Omental fat pad (tissue), 4 donors: ENCODE data around the gene HS1BP3. TPM values are rescaled to one million over a fixed set of nuclear protein-coding genes. Genes with fewer than 3 reads are reported as not detected.

Source experiments
- ATAC-seq: fragments of 150-250 bp; one replicate; pipeline ENCODE4 v1.9.1; 2016; ENCODE audit warnings: mild to moderate bottlenecking, moderate library complexity; ENCODE audit not compliant: low FRiP score
- DNase-seq: peaks from one replicate; pipeline ENCODE4 v3.0.0-alpha.2; 2019; ENCODE audit warnings: low spot score
- total RNA-seq, 4 donors: library from RNA; depleted of rRNA; stranded (reverse); fragments of >200 nt; gene quantifications; one replicate each; pipeline ENCODE4 v1.1.0, GENCODE V29; 2016
- TF ChIP-seq, protein P1 (sequence below), 3 donors: fragments of 450-650 bp; IDR thresholded peaks; one replicate each; pipeline ENCODE4 v1.5.1; 2016 to 2017; ENCODE audit warnings: antibody characterized with exemption in 3 of 3, mild to moderate bottlenecking in 3 of 3, moderate library complexity in 2 of 3

HS1BP3 gene
- total RNA-seq, 4 donors from 2014 or later, result 17.7 to 30.3 (median 22.8) TPM

DNA sequence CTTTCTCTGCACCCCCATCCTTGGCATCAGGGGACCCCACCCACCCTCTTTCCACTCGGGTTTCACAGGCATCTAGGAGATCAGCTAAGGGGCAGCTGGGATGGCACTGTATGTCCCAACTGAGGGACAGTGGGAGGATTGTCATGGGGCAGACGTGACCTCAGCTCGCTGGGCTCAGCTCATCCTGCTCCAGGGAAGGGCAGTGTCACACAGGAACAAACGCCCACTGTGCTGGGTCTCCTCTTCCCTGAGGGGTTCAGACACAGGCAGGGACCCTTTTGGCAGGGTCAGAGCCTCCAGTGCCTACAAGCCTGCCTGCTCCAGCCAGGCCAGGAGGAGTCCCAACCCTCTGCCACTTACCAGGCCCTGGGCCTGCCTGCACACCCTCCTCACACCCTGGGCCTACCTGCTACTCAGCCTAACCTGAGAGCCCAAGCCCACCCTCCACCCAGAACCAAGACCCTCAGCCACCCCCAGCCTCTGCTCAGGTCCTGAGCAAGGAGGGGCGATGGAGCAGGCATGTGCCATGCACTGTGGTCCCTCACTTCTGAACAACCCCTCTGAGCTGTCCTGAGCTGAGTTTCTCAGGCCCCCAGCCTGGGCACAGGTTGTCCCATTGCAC lies 68.2 kb downstream of the HS1BP3 start:
- TF ChIP-seq, protein P1, sequence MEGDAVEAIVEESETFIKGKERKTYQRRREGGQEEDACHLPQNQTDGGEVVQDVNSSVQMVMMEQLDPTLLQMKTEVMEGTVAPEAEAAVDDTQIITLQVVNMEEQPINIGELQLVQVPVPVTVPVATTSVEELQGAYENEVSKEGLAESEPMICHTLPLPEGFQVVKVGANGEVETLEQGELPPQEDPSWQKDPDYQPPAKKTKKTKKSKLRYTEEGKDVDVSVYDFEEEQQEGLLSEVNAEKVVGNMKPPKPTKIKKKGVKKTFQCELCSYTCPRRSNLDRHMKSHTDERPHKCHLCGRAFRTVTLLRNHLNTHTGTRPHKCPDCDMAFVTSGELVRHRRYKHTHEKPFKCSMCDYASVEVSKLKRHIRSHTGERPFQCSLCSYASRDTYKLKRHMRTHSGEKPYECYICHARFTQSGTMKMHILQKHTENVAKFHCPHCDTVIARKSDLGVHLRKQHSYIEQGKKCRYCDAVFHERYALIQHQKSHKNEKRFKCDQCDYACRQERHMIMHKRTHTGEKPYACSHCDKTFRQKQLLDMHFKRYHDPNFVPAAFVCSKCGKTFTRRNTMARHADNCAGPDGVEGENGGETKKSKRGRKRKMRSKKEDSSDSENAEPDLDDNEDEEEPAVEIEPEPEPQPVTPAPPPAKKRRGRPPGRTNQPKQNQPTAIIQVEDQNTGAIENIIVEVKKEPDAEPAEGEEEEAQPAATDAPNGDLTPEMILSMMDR (IDR thresholded peaks at IDR 0.05), result no peak
- no peak for ATAC-seq
- DNase-seq, result no peak

- ATAC-seq (no peak), DNase-seq (no peak)
- TF ChIP-seq, protein P1 (IDR thresholded peaks at IDR 0.05), result no peak
These were observed 70.0 kb downstream of the HS1BP3 start for GRCh38 chr2:20580690-20581437.

DNA sequence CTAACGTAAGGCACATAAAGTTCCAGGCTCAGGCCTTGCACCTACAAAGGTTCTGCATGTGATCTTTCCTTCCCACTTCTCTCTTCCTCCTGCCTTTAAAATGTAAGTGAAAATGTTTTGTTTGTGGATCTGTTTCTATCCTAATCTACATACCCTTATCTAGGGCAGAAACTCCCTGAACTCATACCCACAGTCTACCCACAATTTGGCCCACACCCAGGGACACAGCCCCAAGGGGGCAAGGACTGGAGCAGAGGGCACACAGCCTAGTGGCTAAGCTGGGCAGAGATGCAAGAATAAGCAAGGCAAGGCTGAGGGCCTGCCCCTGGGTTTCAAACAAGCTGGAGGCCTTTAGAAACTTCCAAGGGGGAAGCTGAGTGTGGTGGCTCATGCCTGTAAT lies 71.0 kb downstream of the HS1BP3 start:
- no peak for ATAC-seq
- DNase-seq, result no peak
- TF ChIP-seq, protein P1 (IDR thresholded peaks at IDR 0.05), result no peak

DNA sequence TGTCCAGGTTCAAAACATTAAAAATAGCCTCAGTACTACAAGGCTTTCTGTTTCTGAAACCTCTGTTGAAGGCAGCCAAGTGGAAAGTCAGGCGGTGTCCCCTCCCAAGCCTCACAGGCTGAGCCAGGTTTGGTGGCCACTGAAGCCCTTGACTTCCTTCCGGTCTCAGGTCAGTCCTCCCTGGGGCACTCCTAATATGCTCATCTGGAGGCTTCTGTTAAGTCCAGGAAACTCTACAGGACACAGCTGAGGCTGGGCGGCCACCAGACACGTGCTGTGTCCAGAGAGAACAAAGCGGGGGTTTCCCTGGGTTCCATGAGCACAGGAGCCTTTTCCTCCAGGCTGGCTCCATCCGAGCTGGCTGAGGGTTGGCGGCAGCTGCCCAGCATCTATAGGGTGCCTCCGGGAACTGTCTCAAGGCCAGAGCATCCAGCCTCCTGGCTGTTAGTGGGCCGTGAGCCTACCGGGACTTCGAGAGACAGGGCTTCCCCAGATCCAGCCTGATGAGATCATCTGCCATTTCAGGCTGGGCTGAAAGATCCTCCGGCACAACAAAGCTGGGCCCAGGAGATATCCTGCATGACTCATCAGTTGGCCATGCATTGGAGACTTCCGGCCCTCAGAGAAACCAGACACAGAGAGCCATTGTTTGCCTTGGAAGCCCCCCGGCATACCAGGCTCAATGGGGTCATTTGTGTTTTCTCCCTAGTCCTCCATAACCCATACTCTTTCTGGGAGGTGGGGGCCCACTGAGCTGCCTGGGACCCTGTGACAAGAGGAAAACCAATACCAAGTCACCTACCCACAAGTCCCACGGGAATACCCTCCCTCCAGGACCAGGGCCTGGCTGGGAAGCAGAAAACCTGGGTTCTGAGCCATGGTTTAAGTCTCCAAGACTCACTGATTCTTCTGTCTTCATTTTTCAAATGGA lies 71.7 kb downstream of the HS1BP3 start:
- ATAC-seq, result peak; percentile 91
- TF ChIP-seq, protein P1 (IDR thresholded peaks at IDR 0.05), result no peak
- no peak for DNase-seq

DNA sequence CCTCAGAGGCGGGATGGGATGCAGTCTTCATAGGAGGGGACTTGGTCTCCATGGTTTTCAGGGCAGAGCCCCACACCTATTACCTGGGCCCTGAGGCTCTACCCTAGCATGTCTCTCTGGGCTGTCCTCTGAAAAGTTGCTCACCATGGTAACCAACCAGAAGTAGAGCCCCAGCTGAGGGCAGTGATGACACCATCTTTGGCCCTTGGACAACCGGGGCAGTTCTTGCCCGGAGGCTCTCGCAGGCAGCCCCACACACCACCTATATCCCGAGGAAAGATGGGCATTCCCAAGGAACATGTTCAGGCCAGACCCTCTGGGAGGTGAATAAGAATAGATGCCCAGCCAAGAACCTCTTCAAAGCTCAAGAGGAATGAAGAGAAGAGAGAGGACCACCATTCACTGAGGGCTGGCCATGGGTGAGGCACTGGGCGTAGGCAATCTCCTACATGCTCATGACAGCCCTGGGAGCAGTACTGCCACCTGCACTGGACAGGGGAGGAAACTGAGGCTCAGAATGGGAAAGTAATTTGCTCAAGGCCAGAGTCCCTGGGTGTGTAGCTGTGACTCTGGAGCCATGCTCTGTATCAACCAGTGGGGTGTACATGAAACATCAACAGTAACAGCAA lies 72.5 kb downstream of the HS1BP3 start:
- ATAC-seq (no peak), DNase-seq (no peak)
- TF ChIP-seq, protein P1 (IDR thresholded peaks at IDR 0.05), result no peak

DNA sequence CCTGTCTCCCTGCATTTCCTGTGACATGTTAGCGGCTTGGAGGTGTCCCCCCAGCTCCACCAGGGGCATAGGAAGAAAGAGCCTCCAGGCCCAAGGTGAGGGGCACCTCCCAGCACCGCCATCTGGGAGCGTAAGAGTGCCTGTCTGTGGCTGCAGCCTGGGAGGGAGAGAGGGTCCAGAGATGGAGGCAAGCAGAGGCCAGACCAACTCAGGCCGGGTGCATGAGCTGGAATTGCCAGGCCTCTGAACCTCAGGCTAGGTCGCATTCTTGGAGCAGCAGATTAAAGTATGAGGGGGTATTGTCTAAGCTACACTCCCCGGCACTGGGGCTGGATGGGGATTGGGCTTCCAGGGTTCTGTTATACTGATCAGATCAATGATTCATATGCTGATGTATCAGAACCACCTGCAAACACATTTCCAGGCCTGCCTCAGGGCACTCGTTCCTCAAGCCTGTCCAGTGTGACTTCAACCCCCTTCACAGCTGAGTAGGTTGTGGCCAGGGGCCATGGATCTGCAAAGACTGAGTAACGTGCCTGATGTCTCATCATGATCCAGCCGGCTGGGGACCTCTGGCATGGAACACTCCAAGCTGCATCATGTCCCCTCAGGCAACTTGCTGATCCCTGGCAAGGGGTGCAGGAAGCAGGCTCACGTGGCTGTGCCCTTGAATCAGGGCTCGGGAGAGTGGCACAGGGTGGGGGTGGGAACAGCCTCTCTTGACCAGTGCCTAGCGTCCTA lies 73.2 kb downstream of the HS1BP3 start:
- TF ChIP-seq, protein P1 (IDR thresholded peaks at IDR 0.05), result no peak
- no peak for DNase-seq
- no peak for ATAC-seq
